ENCODE results near the gene CCDC8.

Gene CCDC8

GRCh38 chr19:46365561-46365960, 47.8 kb downstream of the CCDC8 start:
- no peak for TF ChIP-seq CTCF (conservative IDR thresholded peaks at IDR 0.05; ENCODE audit: low read depth, low read length)
- H3K4me3 ChIP-seq (ENCODE audit: low read depth, low read length) = no peak overlapping the region
- peak; percentile 62 for DNase-seq (ENCODE audit: low read depth)

DNA sequence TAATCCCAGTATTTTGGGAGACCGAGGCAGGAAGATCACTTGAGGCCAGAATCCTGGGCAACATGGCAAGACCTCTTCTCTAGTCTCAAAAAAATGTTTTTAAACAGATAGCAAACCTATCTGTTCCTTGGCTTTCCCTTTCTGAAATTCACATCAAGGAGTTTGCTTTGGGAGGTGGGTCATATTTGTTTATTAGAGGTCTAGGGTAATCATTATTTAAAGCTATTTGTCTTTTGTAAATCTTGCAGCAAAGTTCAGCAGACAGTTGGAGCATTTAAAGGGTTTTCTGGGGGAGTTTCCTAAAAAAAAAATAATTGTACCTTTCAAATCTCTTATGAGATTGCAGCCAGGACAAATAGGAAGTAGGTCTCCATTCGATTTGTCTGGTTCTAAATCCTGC, 49.0 kb downstream of the CCDC8 start:
- H3K4me3 ChIP-seq (ENCODE audit: low read depth, low read length) = no peak overlapping the region
- no peak for DNase-seq (ENCODE audit: low read depth)
- no peak for TF ChIP-seq CTCF (conservative IDR thresholded peaks at IDR 0.05; ENCODE audit: low read depth, low read length)

GRCh38 chr19:46361915-46362314, 51.4 kb downstream of the CCDC8 start:
- H3K4me3 ChIP-seq (ENCODE audit: low read depth, low read length) = no peak overlapping the region
- peak; percentile 53 for DNase-seq (ENCODE audit: low read depth)
- TF ChIP-seq CTCF (conservative IDR thresholded peaks at IDR 0.05; ENCODE audit: low read depth, low read length) = no peak
